SK-N-SH (cell line): Measurements from ENCODE around the gene TWF2.

Experiments used
- GABPA ChIP-seq: IDR thresholded peaks from 2 replicates; pipeline ENCODE4 v1.4.0; 2012; ENCODE audit warnings: low read depth, mild to moderate bottlenecking
- MAX ChIP-seq: IDR thresholded peaks from 2 replicates; pipeline ENCODE4 v1.4.0; 2012; ENCODE audit warnings: low read depth
- TCF12 ChIP-seq: IDR thresholded peaks from 2 replicates; pipeline ENCODE4 v1.4.0; 2012
- TEAD4 ChIP-seq: IDR thresholded peaks from 2 replicates; pipeline ENCODE4 v1.4.0; 2012; ENCODE audit warnings: mild to moderate bottlenecking, borderline replicate concordance; ENCODE audit not compliant: insufficient read depth
- ZBTB33 ChIP-seq: IDR thresholded peaks from 2 replicates; pipeline ENCODE4 v1.4.0; 2012; ENCODE audit warnings: low read depth, borderline replicate concordance
- TF ChIP-seq, protein P1 (sequence below): fragments of 200-600 bp; sonication (generic); IDR thresholded peaks from 2 replicates; pipeline ENCODE4 v1.6.1; 2017; ENCODE audit warnings: antibody characterized with exemption, mild to moderate bottlenecking, moderate library complexity
- TF ChIP-seq, protein P2 (sequence below): fragments of 150-350 bp; IDR thresholded peaks from 2 replicates; pipeline ENCODE4 v1.6.1; 2016; ENCODE audit warnings: mild to moderate bottlenecking, low read depth, low read length

DNA sequence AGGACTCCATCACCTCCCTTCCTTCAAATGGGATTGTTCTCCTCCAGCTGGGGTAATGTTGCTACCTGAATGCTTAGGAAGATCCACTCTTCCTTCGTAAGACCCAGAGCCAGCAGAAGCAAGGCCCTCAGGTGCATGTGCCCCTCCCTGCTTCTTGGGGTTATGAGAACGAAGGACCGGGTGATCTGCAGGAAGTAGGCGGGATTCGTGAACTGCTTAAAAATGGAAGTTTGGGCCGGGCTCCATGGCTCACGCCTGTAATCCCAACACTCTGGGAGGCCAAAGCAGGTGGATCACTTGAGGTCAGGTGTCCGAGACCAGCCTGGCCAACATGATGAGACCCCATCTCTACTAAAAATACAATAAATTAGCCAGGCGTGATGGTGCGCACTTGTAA lies 21.6 kb downstream of the TWF2 start:
- TF ChIP-seq, protein P1, sequence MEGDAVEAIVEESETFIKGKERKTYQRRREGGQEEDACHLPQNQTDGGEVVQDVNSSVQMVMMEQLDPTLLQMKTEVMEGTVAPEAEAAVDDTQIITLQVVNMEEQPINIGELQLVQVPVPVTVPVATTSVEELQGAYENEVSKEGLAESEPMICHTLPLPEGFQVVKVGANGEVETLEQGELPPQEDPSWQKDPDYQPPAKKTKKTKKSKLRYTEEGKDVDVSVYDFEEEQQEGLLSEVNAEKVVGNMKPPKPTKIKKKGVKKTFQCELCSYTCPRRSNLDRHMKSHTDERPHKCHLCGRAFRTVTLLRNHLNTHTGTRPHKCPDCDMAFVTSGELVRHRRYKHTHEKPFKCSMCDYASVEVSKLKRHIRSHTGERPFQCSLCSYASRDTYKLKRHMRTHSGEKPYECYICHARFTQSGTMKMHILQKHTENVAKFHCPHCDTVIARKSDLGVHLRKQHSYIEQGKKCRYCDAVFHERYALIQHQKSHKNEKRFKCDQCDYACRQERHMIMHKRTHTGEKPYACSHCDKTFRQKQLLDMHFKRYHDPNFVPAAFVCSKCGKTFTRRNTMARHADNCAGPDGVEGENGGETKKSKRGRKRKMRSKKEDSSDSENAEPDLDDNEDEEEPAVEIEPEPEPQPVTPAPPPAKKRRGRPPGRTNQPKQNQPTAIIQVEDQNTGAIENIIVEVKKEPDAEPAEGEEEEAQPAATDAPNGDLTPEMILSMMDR = no peak
- TF ChIP-seq GABPA = peak; percentile 1; the same call in 1 of the 2 replicates
- TF ChIP-seq, protein P2, sequence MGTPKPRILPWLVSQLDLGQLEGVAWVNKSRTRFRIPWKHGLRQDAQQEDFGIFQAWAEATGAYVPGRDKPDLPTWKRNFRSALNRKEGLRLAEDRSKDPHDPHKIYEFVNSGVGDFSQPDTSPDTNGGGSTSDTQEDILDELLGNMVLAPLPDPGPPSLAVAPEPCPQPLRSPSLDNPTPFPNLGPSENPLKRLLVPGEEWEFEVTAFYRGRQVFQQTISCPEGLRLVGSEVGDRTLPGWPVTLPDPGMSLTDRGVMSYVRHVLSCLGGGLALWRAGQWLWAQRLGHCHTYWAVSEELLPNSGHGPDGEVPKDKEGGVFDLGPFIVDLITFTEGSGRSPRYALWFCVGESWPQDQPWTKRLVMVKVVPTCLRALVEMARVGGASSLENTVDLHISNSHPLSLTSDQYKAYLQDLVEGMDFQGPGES = no peak
- TF ChIP-seq MAX = no peak
- no peak for TF ChIP-seq ZBTB33
- TF ChIP-seq TCF12 = no peak
- TF ChIP-seq TEAD4 = no peak
